Immature natural killer cell (primary cell): Measurements from ENCODE around the gene PADI1. TPM values are rescaled to one million over a fixed set of nuclear protein-coding genes. Genes with fewer than 3 reads are reported as not detected.

Source experiments
- DNase-seq, 3 donors: peaks; one replicate each; pipeline ENCODE4 v3.0.0; 2022; ENCODE audit warnings: mixed read lengths in 1 of 3
- H3K27ac Mint-ChIP-seq, 6 donors: one replicate each; pipeline ENCODE4 v1.8.0; 2020; ENCODE audit warnings: mixed read lengths in 6 of 6, mild to moderate bottlenecking in 5 of 6, inconsistent platforms in 4 of 6, moderate library complexity in 3 of 6
- H3K27me3 Mint-ChIP-seq, 3 donors: one replicate each; pipeline ENCODE4 v1.8.0; 2020 to 2021; ENCODE audit warnings: low read depth in 3 of 3, mild to moderate bottlenecking in 3 of 3, mixed read lengths in 3 of 3, moderate library complexity in 3 of 3, inconsistent platforms in 1 of 3
- H3K36me3 Mint-ChIP-seq, 3 donors: one replicate each; pipeline ENCODE4 v1.8.0; 2020; ENCODE audit warnings: mixed read lengths in 3 of 3, inconsistent platforms in 2 of 3, mild to moderate bottlenecking in 2 of 3
- H3K4me1 Mint-ChIP-seq, 2 donors: one replicate each; pipeline ENCODE4 v1.8.0; 2020; ENCODE audit warnings: inconsistent platforms in 2 of 2, mild to moderate bottlenecking in 2 of 2, mixed read lengths in 2 of 2, moderate library complexity in 1 of 2
- H3K4me3 Mint-ChIP-seq, 5 donors: one replicate each; pipeline ENCODE4 v1.8.0; 2020; ENCODE audit warnings: mild to moderate bottlenecking in 5 of 5, mixed read lengths in 5 of 5, inconsistent platforms in 3 of 5, moderate library complexity in 3 of 5
- H3K9me3 Mint-ChIP-seq, 6 donors: one replicate each; pipeline ENCODE4 v1.8.0; 2020; ENCODE audit warnings: mild to moderate bottlenecking in 6 of 6, mixed read lengths in 6 of 6, inconsistent platforms in 4 of 6, moderate library complexity in 3 of 6
- polyA plus RNA-seq, 3 donors: library from polyadenylated mRNA; unstranded; fragments of 300-500 nt; fragmentation: Illumina TruSeq; gene quantifications; one replicate each; pipeline ENCODE4 v1.2.3, GENCODE V29; 2021

The PADI1 gene
- polyA plus RNA-seq, 3 donors from 2014 or later: not detected

DNA sequence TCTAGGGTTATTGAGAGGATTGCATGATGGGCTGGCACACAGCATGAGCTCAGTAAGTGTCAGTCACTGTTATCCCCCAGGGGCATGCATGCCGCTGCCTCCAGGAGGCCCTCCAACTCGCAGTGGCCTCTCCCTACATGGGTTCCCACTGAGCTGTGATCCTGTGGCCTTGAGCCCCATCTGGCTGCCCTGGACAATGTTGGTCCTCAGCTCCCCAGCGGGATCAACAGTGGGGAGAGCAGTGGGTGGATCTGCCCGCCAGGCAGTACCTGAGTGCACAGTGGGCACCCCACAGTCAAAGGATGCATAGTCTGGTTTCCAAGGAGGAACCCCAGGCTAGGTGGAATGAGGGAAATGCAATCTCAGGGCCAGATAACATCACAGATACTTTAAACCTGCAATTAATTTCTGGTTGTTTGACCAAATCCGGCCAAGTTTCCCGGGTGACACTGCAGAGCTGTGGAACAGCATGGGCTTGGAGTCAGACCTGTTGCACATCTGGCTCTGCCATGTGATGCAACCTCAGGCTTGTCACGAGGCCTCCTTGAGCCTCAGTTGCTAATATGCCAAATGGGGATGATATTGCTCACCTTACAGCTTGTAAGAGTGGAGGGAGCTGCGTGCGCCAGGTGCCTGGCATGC, 53.3 kb downstream of the PADI1 start:
- DNase-seq: no peak
- Mint-ChIP-seq H3K36me3 (no peaks in the 10 kb centered on the region), H3K4me1 (no peaks in the 10 kb centered on the region), H3K27me3 (peaks cover 0 to 2% (median 0%) of the 10 kb centered on the region in 3 donors), H3K4me3 (no peak overlapping the region), H3K27ac (no peak overlapping the region), H3K9me3 (no peaks in the 10 kb centered on the region)

DNA sequence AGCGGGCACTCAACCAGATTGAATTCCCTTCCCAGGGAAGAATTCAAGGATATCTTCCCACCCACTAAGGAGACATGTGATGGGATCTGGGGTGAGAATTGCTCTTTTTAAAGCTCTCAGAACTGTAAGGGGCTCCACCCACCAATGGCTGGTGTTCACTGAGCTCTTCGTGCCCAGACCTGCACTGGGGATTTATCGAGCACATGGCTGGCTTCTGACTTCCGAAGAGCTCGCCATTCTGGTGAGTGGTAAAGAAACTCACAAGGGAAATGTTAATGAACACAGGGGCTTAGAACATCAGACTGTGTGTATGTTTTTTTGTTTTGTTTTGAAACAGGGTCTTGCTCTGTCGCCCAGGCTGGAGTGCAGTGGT, 53.8 kb downstream of the PADI1 start:
- H3K27me3 Mint-ChIP-seq: peaks cover 0 to 2% (median 0%) of the 10 kb centered on the region in 3 donors
- DNase-seq: no peak
- H3K9me3 Mint-ChIP-seq: no peaks in the 10 kb centered on the region
- H3K4me1 Mint-ChIP-seq: no peaks in the 10 kb centered on the region
- no peaks in the 10 kb centered on the region for H3K36me3 Mint-ChIP-seq
- no peak overlapping the region for H3K4me3 Mint-ChIP-seq
- H3K27ac Mint-ChIP-seq: no peak overlapping the region

DNA sequence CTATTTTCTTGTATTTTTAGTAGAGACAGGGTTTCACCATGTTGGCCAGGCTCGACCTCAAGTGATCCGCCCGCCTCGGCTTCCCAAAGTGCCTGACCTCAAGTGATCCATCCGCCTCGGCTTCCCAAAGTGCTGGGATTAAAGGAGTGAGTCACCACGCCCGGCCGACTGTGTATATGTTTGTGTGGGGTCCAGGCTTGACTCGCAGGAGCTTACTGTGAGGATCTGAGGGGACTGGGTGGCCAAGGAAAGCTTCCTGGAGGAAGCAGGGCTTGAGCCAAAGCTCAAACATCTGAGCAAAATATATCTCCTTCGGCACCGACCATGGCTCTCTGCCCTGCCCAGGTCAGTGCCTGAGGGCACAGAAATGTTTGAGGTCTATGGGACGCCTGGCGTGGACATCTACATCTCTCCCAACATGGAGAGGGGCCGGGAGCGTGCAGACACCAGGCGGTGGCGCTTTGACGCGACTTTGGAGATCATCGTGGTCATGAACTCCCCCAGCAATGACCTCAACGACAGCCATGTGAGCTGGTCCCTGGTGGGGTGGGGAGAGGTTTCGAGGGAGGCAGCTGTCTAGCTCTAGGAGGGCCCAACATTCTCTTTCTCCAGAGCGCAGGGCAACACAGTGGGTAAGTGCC, 54.4 kb downstream of the PADI1 start:
- H3K9me3 Mint-ChIP-seq: no peaks in the 10 kb centered on the region
- peaks cover 0 to 2% (median 2%) of the 10 kb centered on the region in 3 donors for H3K27me3 Mint-ChIP-seq
- no peak overlapping the region for H3K27ac Mint-ChIP-seq
- no peaks in the 10 kb centered on the region for H3K36me3 Mint-ChIP-seq
- DNase-seq: no peak
- no peaks in the 10 kb centered on the region for H3K4me1 Mint-ChIP-seq
- H3K4me3 Mint-ChIP-seq: no peak overlapping the region

DNA sequence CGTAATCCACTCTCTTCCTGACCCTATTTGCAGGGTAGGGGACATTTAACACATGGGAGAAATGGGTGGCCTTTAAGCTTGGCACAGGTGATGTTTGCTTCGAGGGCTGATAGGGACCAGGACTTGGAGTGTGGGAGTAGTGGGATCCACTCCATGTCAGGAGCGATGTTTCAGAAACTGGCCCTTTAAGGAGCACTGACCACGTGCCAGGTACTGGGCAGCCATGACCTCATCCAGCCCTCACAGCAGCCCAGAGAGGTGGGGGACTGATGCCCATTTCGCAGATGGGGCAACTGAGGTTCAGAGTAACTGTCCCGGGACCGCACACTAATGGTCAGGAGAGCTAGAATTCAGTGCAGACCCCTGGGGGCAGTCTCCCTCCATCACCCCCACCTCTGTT, 55.3 kb downstream of the PADI1 start:
- no peaks in the 10 kb centered on the region for H3K4me1 Mint-ChIP-seq
- H3K9me3 Mint-ChIP-seq: no peaks in the 10 kb centered on the region
- H3K36me3 Mint-ChIP-seq: no peaks in the 10 kb centered on the region
- no peak for DNase-seq
- H3K27ac Mint-ChIP-seq: no peak overlapping the region
- peaks cover 0 to 2% (median 2%) of the 10 kb centered on the region in 3 donors for H3K27me3 Mint-ChIP-seq
- no peak overlapping the region for H3K4me3 Mint-ChIP-seq

DNA sequence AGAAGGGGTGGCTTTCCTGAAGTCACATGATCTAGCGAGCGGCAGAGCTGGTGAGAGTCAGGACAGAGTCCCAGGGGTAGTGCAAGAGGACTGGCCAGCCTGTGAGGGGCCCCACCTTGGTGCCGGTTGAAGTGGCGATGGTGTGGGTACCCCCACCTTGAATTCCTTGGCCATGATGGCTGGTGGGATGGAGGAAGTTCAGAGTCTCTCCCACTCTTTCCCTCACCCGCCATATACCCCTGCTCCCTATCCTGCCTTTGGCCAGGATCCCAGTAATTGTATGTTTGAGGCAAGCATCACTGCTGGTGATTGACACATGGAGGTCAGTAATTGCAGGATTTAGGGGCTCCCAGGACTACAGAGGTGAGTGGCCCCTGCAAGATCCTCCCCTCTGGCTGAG, 55.8 kb downstream of the PADI1 start:
- Mint-ChIP-seq H3K9me3 (no peaks in the 10 kb centered on the region), H3K27ac (no peak overlapping the region), H3K4me1 (no peaks in the 10 kb centered on the region), H3K27me3 (peaks cover 0 to 2% (median 2%) of the 10 kb centered on the region in 3 donors), H3K36me3 (no peaks in the 10 kb centered on the region), H3K4me3 (no peak overlapping the region)
- DNase-seq: no peak

DNA sequence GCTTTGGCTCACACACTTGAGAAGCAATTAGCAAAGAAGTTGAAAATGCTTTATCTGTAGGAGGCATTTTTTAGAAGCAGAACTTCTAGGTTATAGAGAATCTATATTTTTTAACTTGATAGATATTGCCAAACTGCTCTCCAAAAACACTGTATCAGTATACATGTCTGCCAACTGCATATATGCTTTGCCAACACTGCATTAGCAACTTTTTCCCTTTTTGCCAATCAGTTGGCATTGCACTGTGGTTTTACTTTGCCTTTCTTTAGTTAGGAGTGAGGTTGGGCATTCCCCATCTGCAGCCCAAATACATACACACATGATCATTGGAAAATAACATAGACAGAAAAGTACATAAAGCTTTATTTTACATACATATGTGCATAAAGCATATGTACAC, 59.0 kb downstream of the PADI1 start:
- no peak for DNase-seq
- no peak overlapping the region for H3K27ac Mint-ChIP-seq
- H3K9me3 Mint-ChIP-seq: no peaks in the 10 kb centered on the region
- no peak overlapping the region for H3K4me3 Mint-ChIP-seq
- no peaks in the 10 kb centered on the region for H3K4me1 Mint-ChIP-seq
- peaks cover 0 to 2% (median 0%) of the 10 kb centered on the region in 3 donors for H3K27me3 Mint-ChIP-seq
- no peaks in the 10 kb centered on the region for H3K36me3 Mint-ChIP-seq

DNA sequence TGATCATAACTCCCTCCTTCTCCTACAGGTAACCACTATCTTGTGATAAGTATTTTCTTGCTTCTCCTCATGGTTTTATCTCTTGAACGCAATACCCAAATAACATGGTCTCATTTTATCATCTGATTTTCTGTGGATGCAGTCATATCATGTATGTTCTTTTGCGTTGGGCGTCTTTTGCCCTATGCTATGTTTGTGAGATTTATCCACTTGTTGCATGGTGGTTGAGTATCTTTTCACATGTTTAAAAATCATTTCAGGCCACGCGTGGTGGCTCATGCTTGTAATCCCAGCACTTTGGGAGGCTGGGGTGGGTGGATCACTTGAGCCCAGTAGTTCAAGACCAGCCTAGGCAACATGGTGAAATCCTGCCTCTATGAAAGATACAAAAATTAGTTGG, 59.5 kb downstream of the PADI1 start:
- no peak overlapping the region for H3K27ac Mint-ChIP-seq
- no peak overlapping the region for H3K4me3 Mint-ChIP-seq
- no peaks in the 10 kb centered on the region for H3K9me3 Mint-ChIP-seq
- no peak for DNase-seq
- no peaks in the 10 kb centered on the region for H3K4me1 Mint-ChIP-seq
- H3K27me3 Mint-ChIP-seq: peaks cover 0 to 2% (median 0%) of the 10 kb centered on the region in 3 donors
- H3K36me3 Mint-ChIP-seq: no peaks in the 10 kb centered on the region

DNA sequence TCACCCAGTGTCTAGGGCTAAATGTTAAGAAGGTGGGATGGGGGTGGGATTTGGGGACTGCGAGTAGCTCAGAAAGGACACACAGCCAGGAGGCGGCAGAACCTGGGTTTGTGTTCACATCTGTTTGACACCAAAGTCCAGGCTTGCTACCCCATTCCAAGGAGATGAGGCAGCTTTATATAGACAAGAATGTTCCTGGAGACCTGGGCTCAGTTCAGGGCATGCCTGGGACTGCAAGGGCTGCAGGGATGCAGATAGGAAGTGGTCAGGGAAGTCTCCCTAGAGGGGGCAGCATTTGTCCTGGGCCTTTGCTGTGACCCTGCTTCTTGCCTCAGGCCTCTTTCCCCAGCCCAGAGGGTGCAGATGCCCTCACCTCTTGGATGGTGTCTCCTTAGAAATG, 60.2 kb downstream of the PADI1 start:
- Mint-ChIP-seq H3K27ac (no peak overlapping the region), H3K27me3 (peaks cover 0 to 2% (median 0%) of the 10 kb centered on the region in 3 donors), H3K9me3 (no peaks in the 10 kb centered on the region), H3K36me3 (no peaks in the 10 kb centered on the region), H3K4me1 (no peaks in the 10 kb centered on the region), H3K4me3 (no peak overlapping the region)
- no peak for DNase-seq

DNA sequence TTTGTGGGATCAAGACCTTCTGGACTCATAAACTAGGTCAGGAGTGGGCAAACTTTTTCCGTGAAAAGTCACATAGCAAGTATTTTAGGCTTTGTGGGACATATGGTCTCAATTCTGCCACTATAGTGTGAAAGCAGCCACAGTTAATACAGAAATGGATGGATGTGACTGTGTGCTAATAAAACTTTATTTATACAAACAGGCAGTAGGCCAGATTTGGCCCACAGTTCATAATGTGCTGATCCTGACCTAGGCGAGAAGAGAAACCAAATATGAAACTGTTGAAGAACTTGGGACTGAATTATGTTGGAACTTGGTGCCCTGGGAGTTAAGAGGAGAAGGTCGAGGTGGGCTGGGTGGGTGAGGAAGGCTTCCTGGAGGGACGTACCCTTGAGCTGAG, 61.0 kb downstream of the PADI1 start:
- Mint-ChIP-seq H3K36me3 (no peaks in the 10 kb centered on the region), H3K9me3 (no peaks in the 10 kb centered on the region), H3K27ac (peak overlapping the region in 1 of 6 donors; percentile 19), H3K27me3 (peaks cover 0 to 2% (median 0%) of the 10 kb centered on the region in 3 donors), H3K4me1 (no peaks in the 10 kb centered on the region), H3K4me3 (no peak overlapping the region)
- DNase-seq: no peak

DNA sequence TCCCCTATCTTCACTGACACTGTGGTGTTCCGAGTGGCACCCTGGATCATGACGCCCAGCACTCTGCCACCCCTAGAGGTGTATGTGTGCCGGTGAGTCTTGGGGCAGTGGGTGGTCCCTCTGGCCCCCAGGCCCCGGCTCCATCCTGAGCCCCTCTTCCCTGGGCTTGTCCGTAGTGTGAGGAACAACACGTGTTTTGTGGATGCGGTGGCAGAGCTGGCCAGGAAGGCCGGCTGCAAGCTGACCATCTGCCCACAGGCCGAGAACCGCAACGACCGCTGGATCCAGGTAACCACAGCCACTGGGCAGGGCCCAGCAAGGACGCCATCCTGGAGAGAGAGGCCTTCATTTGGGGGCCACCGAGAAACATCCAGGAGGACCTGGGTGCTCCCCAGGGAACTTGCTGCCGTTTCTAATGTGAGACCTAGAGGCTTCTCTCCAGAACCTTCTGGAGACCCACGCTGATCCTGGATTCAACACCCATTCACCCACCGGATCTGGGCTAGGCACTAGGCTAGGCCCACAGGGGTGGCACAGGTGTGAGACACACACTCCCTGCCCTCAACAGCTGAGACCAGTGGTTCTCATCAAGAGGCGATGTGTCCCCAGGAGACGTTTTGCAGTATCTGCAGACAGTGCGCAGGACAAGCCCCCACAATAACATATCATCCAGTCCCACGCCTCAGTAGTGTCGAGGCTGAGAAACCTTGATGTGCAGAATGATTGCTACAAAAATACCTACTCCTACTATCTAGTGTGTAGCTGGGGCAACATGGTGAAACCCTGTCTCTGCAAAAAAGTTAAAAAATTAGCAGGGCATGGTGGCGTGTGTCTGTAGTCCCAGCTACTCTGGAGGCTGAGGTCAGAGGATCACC, 66.2 kb downstream of the PADI1 start:
- H3K4me3 Mint-ChIP-seq: no peak overlapping the region
- no peaks in the 10 kb centered on the region for H3K9me3 Mint-ChIP-seq
- no peaks in the 10 kb centered on the region for H3K4me1 Mint-ChIP-seq
- no peaks in the 10 kb centered on the region for H3K36me3 Mint-ChIP-seq
- DNase-seq: no peak
- no peak overlapping the region for H3K27ac Mint-ChIP-seq
- peaks cover 0 to 5% (median 3%) of the 10 kb centered on the region in 3 donors for H3K27me3 Mint-ChIP-seq

DNA sequence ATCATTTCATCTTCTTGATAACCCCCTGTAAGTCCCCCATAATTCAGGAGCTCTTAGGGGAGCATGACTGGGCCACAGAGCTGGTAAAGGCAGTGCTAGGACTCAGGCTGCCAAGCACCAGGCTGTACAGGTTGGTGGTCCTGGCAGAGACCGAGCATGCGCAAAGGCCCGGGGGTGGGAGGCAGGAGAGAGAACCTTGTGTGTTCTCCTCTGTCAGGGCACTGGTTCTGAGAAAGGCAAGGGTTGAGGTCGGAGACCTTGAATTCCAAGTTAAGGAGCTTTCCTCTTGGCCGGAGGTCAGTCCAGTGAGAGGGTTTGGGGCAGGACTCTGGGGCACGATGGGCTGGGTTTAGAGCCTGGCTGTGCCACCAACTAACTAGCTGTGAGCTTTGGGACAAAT, 67.1 kb downstream of the PADI1 start:
- peaks cover 0 to 5% (median 3%) of the 10 kb centered on the region in 3 donors for H3K27me3 Mint-ChIP-seq
- no peaks in the 10 kb centered on the region for H3K9me3 Mint-ChIP-seq
- no peaks in the 10 kb centered on the region for H3K4me1 Mint-ChIP-seq
- DNase-seq: no peak
- no peaks in the 10 kb centered on the region for H3K36me3 Mint-ChIP-seq
- H3K4me3 Mint-ChIP-seq: no peak overlapping the region
- no peak overlapping the region for H3K27ac Mint-ChIP-seq

DNA sequence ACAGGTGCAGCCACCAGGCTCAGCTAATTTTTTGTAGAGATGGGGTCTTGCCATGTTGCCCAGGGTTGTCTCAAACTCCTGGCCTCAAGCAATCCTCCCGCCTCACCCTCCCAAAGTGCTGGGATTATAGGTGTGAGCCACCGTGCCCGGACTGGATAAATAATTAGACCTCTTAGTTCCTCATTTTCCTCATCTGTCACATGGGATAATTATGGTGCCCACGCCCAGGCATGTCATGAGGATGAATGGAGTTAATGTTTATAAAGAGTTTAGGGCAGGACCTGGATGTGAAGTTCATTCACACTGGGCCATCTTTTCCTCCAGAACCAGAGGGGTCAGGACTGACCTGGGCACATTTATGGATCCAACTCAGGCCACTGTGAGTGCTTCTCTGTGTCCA, 67.7 kb downstream of the PADI1 start:
- Mint-ChIP-seq H3K9me3 (no peaks in the 10 kb centered on the region), H3K4me1 (no peaks in the 10 kb centered on the region), H3K27ac (no peak overlapping the region), H3K36me3 (no peaks in the 10 kb centered on the region), H3K27me3 (peaks cover 0 to 7% (median 5%) of the 10 kb centered on the region in 3 donors), H3K4me3 (no peak overlapping the region)
- DNase-seq: no peak

DNA sequence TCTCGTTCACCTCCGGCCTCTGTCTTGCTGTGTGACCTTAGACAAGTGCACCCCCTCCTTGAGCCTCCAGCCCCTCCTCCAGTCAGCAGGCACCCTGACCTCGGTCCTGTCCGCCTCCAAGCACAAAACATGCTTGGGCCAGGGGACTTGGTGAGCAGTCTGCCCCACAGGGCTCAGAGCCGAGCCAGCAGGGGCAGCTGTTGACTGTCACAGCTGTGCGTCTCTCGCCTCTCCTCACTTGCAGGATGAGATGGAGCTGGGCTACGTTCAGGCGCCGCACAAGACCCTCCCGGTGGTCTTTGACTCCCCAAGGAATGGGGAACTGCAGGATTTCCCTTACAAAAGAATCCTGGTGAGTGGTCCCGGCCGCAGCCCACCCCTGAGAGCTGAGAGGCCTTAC, 68.2 kb downstream of the PADI1 start:
- DNase-seq: no peak
- Mint-ChIP-seq H3K27me3 (peaks cover 0 to 7% (median 5%) of the 10 kb centered on the region in 3 donors), H3K4me3 (no peak overlapping the region), H3K36me3 (no peaks in the 10 kb centered on the region), H3K4me1 (no peaks in the 10 kb centered on the region), H3K9me3 (no peaks in the 10 kb centered on the region), H3K27ac (no peak overlapping the region)
